Measurements from ENCODE around the gene PLPP7. TPM values are rescaled to one million over a fixed set of nuclear protein-coding genes. Genes with fewer than 3 reads are reported as not detected.
A peak's percentile ranks its signal among the peaks of the same experiment; 100 is the strongest.
"Not testable (repeated sequence)": the region's sequence is repeated elsewhere in the genome, so short reads cannot be mapped to it uniquely, and the experiment has no call there.

PLPP7 gene
- total and polyA plus RNA-seq, 4 donors: 5.6 to 11.1 (median 8.0) TPM

DNA sequence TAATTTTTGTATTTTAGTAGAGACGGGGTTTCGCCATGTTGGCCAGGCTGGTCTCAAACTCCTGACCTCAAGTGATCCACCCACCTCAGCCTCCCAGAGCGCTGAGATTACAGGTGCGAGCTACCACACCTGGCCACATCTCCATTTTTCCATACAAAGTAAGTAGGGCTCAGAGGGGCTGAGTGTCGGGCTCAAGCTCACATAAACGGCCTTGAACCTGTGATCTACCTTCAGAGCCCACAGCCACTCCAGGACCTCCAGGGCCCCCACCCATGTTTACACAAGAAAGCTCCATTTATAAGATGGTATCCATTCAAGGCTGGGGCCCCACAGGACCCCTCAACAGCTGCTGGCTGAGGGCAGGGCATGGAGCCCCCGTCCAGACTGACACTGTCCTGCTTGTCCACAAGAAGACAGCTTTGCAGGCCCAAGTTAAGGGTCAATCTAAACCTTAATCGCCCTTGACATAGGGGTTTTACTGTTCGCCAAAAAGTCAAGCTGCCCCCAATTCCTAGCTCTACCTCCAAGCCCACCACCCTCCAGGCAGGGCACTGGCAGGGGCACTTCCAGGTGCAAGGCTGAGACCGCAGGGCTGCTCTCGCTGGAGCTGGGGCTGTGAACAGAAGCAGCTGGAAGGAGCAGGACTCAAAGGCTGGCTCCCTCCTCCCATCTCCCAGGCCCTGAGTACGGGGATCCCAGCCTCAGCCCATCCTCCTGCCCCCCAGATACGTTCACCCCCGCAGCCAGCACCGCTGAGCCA lies 32.1 kb upstream of the PLPP7 start:
- no peak for DNase-seq
- no peaks in the 10 kb centered on the region for H3K27me3 ChIP-seq (ENCODE audit: control insufficient read depth in 1 of 2, insufficient read depth in 2 of 2, low read length in 1 of 2)
- no peaks in the 10 kb centered on the region for H3K4me1 ChIP-seq (ENCODE audit: control insufficient read depth in 1 of 2, insufficient read depth in 2 of 2, low read length in 2 of 2)
- WGBS, 2 donors: 95% methylated on average over 15 of the region's 15 CpGs
- H3K27ac ChIP-seq (ENCODE audit: low read depth in 1 of 2, low read length in 2 of 2): no peak overlapping the region
- intact Hi-C loops (cut with DNase I): no loop called here
- no peaks in the 10 kb centered on the region for H3K36me3 ChIP-seq (ENCODE audit: control insufficient read depth in 1 of 2, insufficient read depth in 2 of 2, low read length in 1 of 2)
- H3K9me3 ChIP-seq (ENCODE audit: control insufficient read depth, low read length): no peaks in the 10 kb centered on the region
- ATAC-seq (ENCODE audit: low FRiP score): no peak
- H3K4me3 ChIP-seq (ENCODE audit: low read length in 2 of 2): no peak overlapping the region

DNA sequence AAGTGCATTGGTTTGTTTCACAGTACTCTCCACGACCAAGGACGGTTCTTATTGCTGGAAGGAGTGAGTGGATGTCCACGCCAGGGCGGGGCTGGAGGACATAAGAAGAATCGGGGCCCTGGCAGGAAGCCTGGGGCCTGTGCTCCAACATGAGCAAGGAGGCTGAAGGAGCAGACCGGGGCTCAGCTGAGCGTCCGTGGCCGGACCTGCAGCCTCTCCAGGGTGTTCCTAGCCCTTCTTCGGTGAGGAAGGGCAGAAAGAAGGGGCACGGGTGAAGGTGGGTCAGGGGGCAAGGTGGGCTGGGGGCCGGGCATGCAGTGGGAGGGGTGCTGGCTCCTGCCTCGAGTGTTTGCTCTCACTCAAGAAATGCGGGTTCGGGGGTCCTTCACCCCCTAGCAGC lies 31.3 kb upstream of the PLPP7 start:
- whole genome bisulfite sequencing, 2 donors: 85 to 89% methylated on average over 15 of the region's 15 CpGs
- no peak for DNase-seq
- no peak for ATAC-seq (ENCODE audit: low FRiP score)

GRCh38 chr9:131258698-131259431 lies 30.7 kb upstream of the PLPP7 start:
- ATAC-seq (ENCODE audit: low FRiP score): no peak
- DNase-seq: no peak
- Histone ChIP-seq H3K27me3 (ENCODE audit: control insufficient read depth in 1 of 2, insufficient read depth in 2 of 2, low read length in 1 of 2) (no peaks in the 10 kb centered on the region), H3K4me1 (ENCODE audit: control insufficient read depth in 1 of 2, insufficient read depth in 2 of 2, low read length in 2 of 2) (no peaks in the 10 kb centered on the region), H3K9me3 (ENCODE audit: control insufficient read depth, low read length) (no peaks in the 10 kb centered on the region), H3K4me3 (ENCODE audit: low read length in 2 of 2) (no peak overlapping the region), H3K36me3 (ENCODE audit: control insufficient read depth in 1 of 2, insufficient read depth in 2 of 2, low read length in 1 of 2) (no peaks in the 10 kb centered on the region), H3K27ac (ENCODE audit: low read depth in 1 of 2, low read length in 2 of 2) (no peak overlapping the region)
- WGBS, 2 donors: 77 to 81% methylated on average over 25 of the region's 25 CpGs
- intact Hi-C loops (cut with DNase I): no loop called here

More for the DNA sequence above, 31.3 kb upstream of the PLPP7 start:
- intact Hi-C loops (cut with DNase I): no loop called here
- Histone ChIP-seq H3K9me3 (ENCODE audit: control insufficient read depth, low read length) (no peaks in the 10 kb centered on the region), H3K27me3 (ENCODE audit: control insufficient read depth in 1 of 2, insufficient read depth in 2 of 2, low read length in 1 of 2) (no peaks in the 10 kb centered on the region), H3K4me3 (ENCODE audit: low read length in 2 of 2) (no peak overlapping the region), H3K27ac (ENCODE audit: low read depth in 1 of 2, low read length in 2 of 2) (no peak overlapping the region), H3K36me3 (ENCODE audit: control insufficient read depth in 1 of 2, insufficient read depth in 2 of 2, low read length in 1 of 2) (no peaks in the 10 kb centered on the region), H3K4me1 (ENCODE audit: control insufficient read depth in 1 of 2, insufficient read depth in 2 of 2, low read length in 2 of 2) (no peaks in the 10 kb centered on the region)

GRCh38 chr9:131259432-131259898 lies 30.1 kb upstream of the PLPP7 start:
- no peak for ATAC-seq (ENCODE audit: low FRiP score)
- H3K9me3 ChIP-seq (ENCODE audit: control insufficient read depth, low read length): no peaks in the 10 kb centered on the region
- intact Hi-C loops (cut with DNase I): no loop called here
- 93 to 97% methylated on average over 11 to 12 of the region's 12 CpGs for WGBS, 2 donors
- no peak overlapping the region for H3K27ac ChIP-seq (ENCODE audit: low read depth in 1 of 2, low read length in 2 of 2)
- H3K4me1 ChIP-seq (ENCODE audit: control insufficient read depth in 1 of 2, insufficient read depth in 2 of 2, low read length in 2 of 2): no peaks in the 10 kb centered on the region
- no peaks in the 10 kb centered on the region for H3K27me3 ChIP-seq (ENCODE audit: control insufficient read depth in 1 of 2, insufficient read depth in 2 of 2, low read length in 1 of 2)
- H3K36me3 ChIP-seq (ENCODE audit: control insufficient read depth in 1 of 2, insufficient read depth in 2 of 2, low read length in 1 of 2): no peaks in the 10 kb centered on the region
- H3K4me3 ChIP-seq (ENCODE audit: low read length in 2 of 2): no peak overlapping the region
- peak in 1 of 2 donors; percentile 33 for DNase-seq

- intact Hi-C loops (cut with DNase I): no loop called here
- ATAC-seq (ENCODE audit: low FRiP score) (no peak), DNase-seq (peak in 1 of 2 donors; percentile 8)
- H3K27me3 ChIP-seq (ENCODE audit: control insufficient read depth in 1 of 2, insufficient read depth in 2 of 2, low read length in 1 of 2): no peaks in the 10 kb centered on the region
- no peaks in the 10 kb centered on the region for H3K4me1 ChIP-seq (ENCODE audit: control insufficient read depth in 1 of 2, insufficient read depth in 2 of 2, low read length in 2 of 2)
- no peak overlapping the region for H3K27ac ChIP-seq (ENCODE audit: low read depth in 1 of 2, low read length in 2 of 2)
- WGBS, 2 donors: 87 to 88% methylated on average over 20 of the region's 20 CpGs
- no peaks in the 10 kb centered on the region for H3K36me3 ChIP-seq (ENCODE audit: control insufficient read depth in 1 of 2, insufficient read depth in 2 of 2, low read length in 1 of 2)
- H3K9me3 ChIP-seq (ENCODE audit: control insufficient read depth, low read length): no peaks in the 10 kb centered on the region
- H3K4me3 ChIP-seq (ENCODE audit: low read length in 2 of 2): no peak overlapping the region
Observed at GRCh38 chr9:131259916-131260597, 29.5 kb upstream of the PLPP7 start.

DNA sequence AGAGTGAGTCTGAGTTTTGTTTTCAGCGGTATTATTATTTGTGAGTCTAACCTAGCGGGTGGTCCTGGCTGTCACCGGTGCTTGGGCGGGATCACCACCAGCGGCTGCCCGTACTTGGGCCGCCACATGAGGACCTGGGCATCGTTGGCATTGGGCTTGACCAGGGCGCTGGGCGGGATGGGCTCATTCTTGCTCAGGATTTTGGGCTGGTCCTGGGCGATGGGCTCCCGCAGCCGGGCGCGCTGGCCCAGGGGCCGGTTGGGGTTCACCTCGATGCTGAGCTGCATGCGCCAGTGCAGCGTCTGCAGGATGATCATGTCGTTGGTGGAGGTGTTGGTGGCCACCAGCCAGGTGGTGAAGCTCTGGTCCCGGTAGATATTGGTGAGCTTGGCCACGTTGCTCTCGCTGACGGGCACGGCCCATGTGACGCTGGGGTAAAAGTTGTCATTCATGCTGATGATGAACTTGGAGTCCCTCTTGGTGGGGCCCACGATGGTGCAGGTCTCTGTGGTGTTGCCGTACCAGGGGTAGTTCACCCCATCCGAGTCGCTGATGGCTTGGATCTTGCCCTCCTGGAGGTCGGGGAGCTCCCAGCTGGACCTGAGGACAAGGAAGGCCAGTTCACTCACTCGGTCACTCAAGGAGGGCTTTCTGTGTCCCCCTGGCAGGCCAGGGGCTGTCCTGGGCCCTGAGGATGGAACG lies 28.6 kb upstream of the PLPP7 start:
- Histone ChIP-seq H3K27ac (ENCODE audit: low read depth in 1 of 2, low read length in 2 of 2) (no peak overlapping the region), H3K4me1 (ENCODE audit: control insufficient read depth in 1 of 2, insufficient read depth in 2 of 2, low read length in 2 of 2) (no peaks in the 10 kb centered on the region)
- intact Hi-C loops (cut with DNase I): no loop called here

GRCh38 chr9:131262327-131263032 lies 27.0 kb upstream of the PLPP7 start:
- Histone ChIP-seq H3K4me1 (ENCODE audit: control insufficient read depth in 1 of 2, insufficient read depth in 2 of 2, low read length in 2 of 2) (no peaks in the 10 kb centered on the region), H3K27me3 (ENCODE audit: control insufficient read depth in 1 of 2, insufficient read depth in 2 of 2, low read length in 1 of 2) (no peaks in the 10 kb centered on the region), H3K4me3 (ENCODE audit: low read length in 2 of 2) (no peak overlapping the region), H3K9me3 (ENCODE audit: control insufficient read depth, low read length) (no peaks in the 10 kb centered on the region), H3K36me3 (ENCODE audit: control insufficient read depth in 1 of 2, insufficient read depth in 2 of 2, low read length in 1 of 2) (no peaks in the 10 kb centered on the region), H3K27ac (ENCODE audit: low read depth in 1 of 2, low read length in 2 of 2) (no peak overlapping the region)
- no peak for ATAC-seq (ENCODE audit: low FRiP score)
- WGBS, 2 donors: 86 to 90% methylated on average over 13 of the region's 13 CpGs
- DNase-seq: no peak
- intact Hi-C loops (cut with DNase I): no loop called here

More for the DNA sequence above, 28.6 kb upstream of the PLPP7 start:
- 92 to 94% methylated on average over 33 of the region's 33 CpGs for WGBS, 2 donors
- no peak overlapping the region for H3K4me3 ChIP-seq (ENCODE audit: low read length in 2 of 2)
- no peaks in the 10 kb centered on the region for H3K9me3 ChIP-seq (ENCODE audit: control insufficient read depth, low read length)
- DNase-seq: peak in 1 of 2 donors; percentile 49
- ATAC-seq (ENCODE audit: low FRiP score): no peak
- H3K27me3 ChIP-seq (ENCODE audit: control insufficient read depth in 1 of 2, insufficient read depth in 2 of 2, low read length in 1 of 2): no peaks in the 10 kb centered on the region
- H3K36me3 ChIP-seq (ENCODE audit: control insufficient read depth in 1 of 2, insufficient read depth in 2 of 2, low read length in 1 of 2): no peaks in the 10 kb centered on the region

DNA sequence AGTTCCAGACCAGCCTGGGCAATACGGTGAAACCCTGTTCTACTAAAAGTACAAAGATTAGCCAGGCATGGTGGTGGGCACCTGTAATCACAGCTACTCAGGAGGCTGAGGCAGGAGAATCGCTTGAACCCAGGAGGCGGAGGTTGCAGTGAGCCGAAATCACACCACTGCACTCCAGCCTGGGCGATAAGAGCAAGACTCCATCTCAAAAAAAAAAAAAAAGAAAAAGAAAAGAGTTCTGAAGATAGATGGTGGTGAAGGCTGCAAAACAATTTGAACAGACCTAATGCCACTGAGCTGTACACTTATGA lies 26.5 kb upstream of the PLPP7 start:
- H3K4me3 ChIP-seq (ENCODE audit: low read length in 2 of 2); intact Hi-C loops (cut with DNase I); H3K27ac ChIP-seq (ENCODE audit: low read depth in 1 of 2, low read length in 2 of 2); H3K9me3 ChIP-seq (ENCODE audit: control insufficient read depth, low read length); ATAC-seq (ENCODE audit: low FRiP score); H3K27me3 ChIP-seq (ENCODE audit: control insufficient read depth in 1 of 2, insufficient read depth in 2 of 2, low read length in 1 of 2); H3K36me3 ChIP-seq (ENCODE audit: control insufficient read depth in 1 of 2, insufficient read depth in 2 of 2, low read length in 1 of 2); H3K4me1 ChIP-seq (ENCODE audit: control insufficient read depth in 1 of 2, insufficient read depth in 2 of 2, low read length in 2 of 2): not testable (repeated sequence)
- WGBS, 2 donors: 94 to 97% methylated on average over 4 to 5 of the region's 5 CpGs
- peak in 1 of 2 donors; percentile 35 for DNase-seq

Measured in aorta (tissue), 5 donors.